Measurements from ENCODE around the gene HOXA6. TPM values are rescaled to one million over a fixed set of nuclear protein-coding genes. Genes with fewer than 3 reads are reported as not detected.

HOXA6 gene
- total and polyA plus RNA-seq, 4 donors, result 0.23 TPM; not detected in 3

- H3K4me3 ChIP-seq (ENCODE audit: low read depth in 1 of 3, low read length in 3 of 3), result no peak within 1 kb of the TSS
- DNase-seq (ENCODE audit: low spot score), result no peak
Observed at GRCh38 chr7:27156508-27156898, 8.9 kb upstream of the HOXA6 start, which contains the start of gene HOXA7. Gene HOXA7, minus strand, starts transcription at chr7:27156675. Its CDS starts 130 bp downstream, at chr7:27156545.

GRCh38 chr7:27155816-27156507 lies 8.4 kb upstream of the HOXA6 start:
- Histone ChIP-seq H3K27me3 (ENCODE audit: control insufficient read depth in 4 of 4, insufficient read depth in 4 of 4, low read length in 3 of 4) (peaks cover 15 to 56% (median 41%) of the 10 kb centered on the region in 4 donors), H3K4me3 (ENCODE audit: low read depth in 1 of 3, low read length in 3 of 3) (no peak overlapping the region), H3K36me3 (ENCODE audit: control insufficient read depth in 4 of 4, insufficient read depth in 3 of 4, low read depth in 1 of 4, low read length in 3 of 4) (no peaks in the 10 kb centered on the region), H3K27ac (ENCODE audit: low read depth in 1 of 2, low read length in 2 of 2) (no peak overlapping the region), H3K9me3 (ENCODE audit: control insufficient read depth in 4 of 4, low read length in 3 of 4) (peaks cover 0 to 5% (median 0%) of the 10 kb centered on the region in 4 donors), H3K4me1 (ENCODE audit: control insufficient read depth in 4 of 4, insufficient read depth in 4 of 4, low read length in 3 of 4) (peaks cover 14 to 39% (median 22%) of the 10 kb centered on the region in 4 donors), H3K9ac (ENCODE audit: low read depth in 1 of 2, low read length in 2 of 2) (no peak overlapping the region)
- TF ChIP-seq JUND (IDR thresholded peaks at IDR 0.05) (no peak), TAF1 (conservative IDR thresholded peaks at IDR 0.05) (no peak), FOXA2 (IDR thresholded peaks at IDR 0.05) (no peak), SP1 (IDR thresholded peaks at IDR 0.05) (no peak), RAD21 (IDR thresholded peaks at IDR 0.05) (no peak), ZBTB33 (IDR thresholded peaks at IDR 0.05) (no peak), GABPA (IDR thresholded peaks at IDR 0.05 in 1 of 2, conservative IDR thresholded peaks at IDR 0.05 in 1 of 2) (no peak), HNF4A (conservative IDR thresholded peaks at IDR 0.05) (no peak), CTCF (IDR thresholded peaks at IDR 0.05; ENCODE audit: low read depth, low read length, missing input control) (no peak), ATF3 (IDR thresholded peaks at IDR 0.05) (no peak)
- 6% methylated on average over 63 of the region's 63 CpGs for WGBS
- no peak for DNase-seq (ENCODE audit: low spot score)

More at GRCh38 chr7:27156508-27156898, 8.9 kb upstream of the HOXA6 start, which contains the start of gene HOXA7:
- Histone ChIP-seq H3K4me1 (ENCODE audit: control insufficient read depth in 4 of 4, insufficient read depth in 4 of 4, low read length in 3 of 4) (peaks cover 16 to 38% (median 20%) of the 10 kb centered on the region in 4 donors), H3K27ac (ENCODE audit: low read depth in 1 of 2, low read length in 2 of 2) (no peak within 1 kb of the TSS), H3K27me3 (ENCODE audit: control insufficient read depth in 4 of 4, insufficient read depth in 4 of 4, low read length in 3 of 4) (peaks cover 15 to 53% (median 39%) of the 10 kb centered on the region in 4 donors), H3K9me3 (ENCODE audit: control insufficient read depth in 4 of 4, low read length in 3 of 4) (peaks cover 0 to 5% (median 0%) of the 10 kb centered on the region in 4 donors), H3K36me3 (ENCODE audit: control insufficient read depth in 4 of 4, insufficient read depth in 3 of 4, low read depth in 1 of 4, low read length in 3 of 4) (no peaks in the 10 kb centered on the region), H3K9ac (ENCODE audit: low read depth in 1 of 2, low read length in 2 of 2) (no peak within 1 kb of the TSS)
- 5% methylated on average over 33 of the region's 33 CpGs for WGBS
- TF ChIP-seq HNF4A (conservative IDR thresholded peaks at IDR 0.05) (no peak), GABPA (IDR thresholded peaks at IDR 0.05 in 1 of 2, conservative IDR thresholded peaks at IDR 0.05 in 1 of 2) (no peak), JUND (IDR thresholded peaks at IDR 0.05) (no peak), MAX (IDR thresholded peaks at IDR 0.05) (no peak)
